GM19238 (cell line): ENCODE measurements around the gene IGHMBP2.

Experiments
- DNase-seq: peaks from one replicate; pipeline ENCODE4 v3.0.0; 2011; ENCODE audit warnings: low spot score; ENCODE audit not compliant: insufficient read length

The IGHMBP2 gene

DNA sequence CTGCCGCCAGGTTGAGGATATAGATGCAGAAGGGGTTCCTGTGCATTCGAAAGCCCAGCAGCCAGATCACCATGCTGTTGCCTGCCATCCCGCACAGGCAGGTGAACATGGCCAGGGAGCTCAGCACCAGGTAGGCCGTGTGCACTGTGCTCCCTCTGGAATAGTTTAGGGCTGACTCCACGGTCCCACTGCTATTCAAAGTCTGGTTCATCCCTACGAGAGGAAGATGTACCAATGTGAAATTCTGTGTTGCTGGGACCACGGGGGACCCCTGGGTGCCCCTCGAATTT lies 77.0 kb downstream of the IGHMBP2 start, which contains the start of gene MRGPRD:
Gene MRGPRD, minus strand, starts transcription at position 211 of the 290 bp plus-strand sequence. Its CDS starts 0 bp downstream, at position 211.
- DNase-seq, result no peak

GRCh38 chr11:68982134-68982533 lies 78.4 kb downstream of the IGHMBP2 start:
- no peak for DNase-seq

DNA sequence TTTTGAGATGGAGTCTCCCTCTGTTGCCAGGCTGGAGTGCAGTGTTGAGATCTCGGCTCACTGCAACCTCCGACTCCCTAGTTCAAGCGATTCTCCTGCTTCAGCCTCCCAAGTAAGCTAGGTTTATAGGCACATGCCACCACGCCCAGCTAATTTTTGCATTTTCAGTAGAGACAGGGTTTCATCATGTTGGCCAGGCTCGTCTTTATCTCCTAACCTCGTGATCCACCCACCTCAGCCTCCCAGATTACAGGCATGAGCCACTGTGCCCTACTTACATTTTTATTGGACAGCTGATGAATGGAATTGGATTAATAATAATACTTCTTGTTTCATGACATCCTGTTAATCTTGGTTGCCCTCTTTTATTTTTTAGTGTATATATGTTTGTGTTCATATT lies 80.1 kb downstream of the IGHMBP2 start:
- no peak for DNase-seq

DNA sequence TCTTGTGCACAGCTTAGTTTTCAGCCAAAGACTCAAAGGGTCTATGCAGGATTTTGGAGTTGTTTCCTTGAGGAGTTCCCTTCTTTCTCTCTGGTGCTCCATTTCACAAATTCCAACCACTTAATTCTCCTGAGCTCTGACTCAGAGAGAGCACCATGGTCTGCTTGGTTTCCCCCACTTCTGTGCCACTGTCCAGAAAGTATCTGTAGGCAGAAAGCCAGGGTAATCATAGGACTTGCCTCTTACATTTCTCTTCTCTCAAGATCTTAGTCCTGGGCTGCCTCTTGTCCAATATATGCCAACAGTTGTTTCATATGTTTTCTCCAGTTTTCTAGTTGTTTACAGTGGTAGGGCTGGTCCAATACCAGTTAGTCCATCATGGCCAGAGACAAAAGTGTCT lies 83.5 kb downstream of the IGHMBP2 start:
- DNase-seq, result no peak

DNA sequence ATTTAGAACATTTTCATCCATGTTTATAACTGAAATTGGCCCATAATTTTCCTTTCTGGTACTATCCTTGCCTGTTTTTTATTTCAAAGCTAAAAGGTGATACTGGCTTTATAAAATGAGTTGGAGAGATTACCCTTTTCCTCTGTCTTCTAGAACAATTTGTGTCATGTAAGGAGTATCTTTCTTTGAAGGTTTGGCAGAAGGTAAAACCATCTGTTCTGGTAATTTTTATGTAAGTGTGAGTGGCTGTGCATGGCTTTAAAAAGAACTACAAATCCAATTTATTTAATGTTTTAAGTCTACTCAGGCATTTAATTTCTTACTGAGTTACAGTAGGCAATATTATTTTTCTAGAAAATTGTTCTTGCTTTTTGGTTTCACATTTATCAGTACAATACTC lies 84.8 kb downstream of the IGHMBP2 start:
- no peak for DNase-seq
